ENCODE data around the gene PIGU. TPM values are rescaled to one million over a fixed set of nuclear protein-coding genes. Genes with fewer than 3 reads are reported as not detected.

PIGU gene
- total RNA-seq, 1 experiment from 2014 or later: 25.0 TPM

DNA sequence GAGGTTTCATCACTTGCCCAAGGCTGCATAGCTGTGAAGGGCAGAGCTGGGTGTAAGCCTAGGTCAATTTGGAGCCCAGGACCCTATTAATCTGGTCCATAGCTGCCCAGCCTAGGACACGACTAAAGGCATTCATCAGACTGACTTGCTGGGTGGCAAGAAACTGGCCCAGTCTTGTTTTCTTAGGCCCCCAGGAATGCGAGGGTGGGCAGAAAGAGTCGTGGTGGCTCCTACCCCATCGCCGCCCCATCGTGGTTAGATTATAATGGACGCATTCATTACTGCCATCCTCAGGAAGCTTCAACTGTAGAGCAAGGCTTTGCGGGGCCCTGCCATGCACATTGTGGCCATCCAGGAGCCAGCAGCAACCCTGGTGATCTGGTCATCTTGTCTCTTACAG lies 144.6 kb downstream of the PIGU start:
- H2AFZ ChIP-seq: no peak overlapping the region
- DNase-seq: no peak
- no peaks in the 10 kb centered on the region for H3K9me2 ChIP-seq (ENCODE audit: insufficient read depth)
- no TSS peak for BruUV-seq (replicated peaks)
- POLR2A ChIA-PET (ENCODE audit: unreplicated experiment): no interaction called here
- no peaks in the 10 kb centered on the region for H3K9me3 ChIP-seq (ENCODE audit: insufficient read depth, low read depth)
- peaks cover 1% of the 10 kb centered on the region; the same call in 1 of the 2 replicates for H3F3A ChIP-seq (ENCODE audit: insufficient read depth, low read depth)
- H3K4me1 ChIP-seq (replicated peaks; ENCODE audit: insufficient read depth): peaks cover 3% of the 10 kb centered on the region; the same call in 1 of the 2 replicates
- H3K27me3 ChIP-seq (ENCODE audit: insufficient read depth, low read depth): no peaks in the 10 kb centered on the region
- CTCF ChIA-PET: no interaction called here
- TF ChIP-seq, protein P1, sequence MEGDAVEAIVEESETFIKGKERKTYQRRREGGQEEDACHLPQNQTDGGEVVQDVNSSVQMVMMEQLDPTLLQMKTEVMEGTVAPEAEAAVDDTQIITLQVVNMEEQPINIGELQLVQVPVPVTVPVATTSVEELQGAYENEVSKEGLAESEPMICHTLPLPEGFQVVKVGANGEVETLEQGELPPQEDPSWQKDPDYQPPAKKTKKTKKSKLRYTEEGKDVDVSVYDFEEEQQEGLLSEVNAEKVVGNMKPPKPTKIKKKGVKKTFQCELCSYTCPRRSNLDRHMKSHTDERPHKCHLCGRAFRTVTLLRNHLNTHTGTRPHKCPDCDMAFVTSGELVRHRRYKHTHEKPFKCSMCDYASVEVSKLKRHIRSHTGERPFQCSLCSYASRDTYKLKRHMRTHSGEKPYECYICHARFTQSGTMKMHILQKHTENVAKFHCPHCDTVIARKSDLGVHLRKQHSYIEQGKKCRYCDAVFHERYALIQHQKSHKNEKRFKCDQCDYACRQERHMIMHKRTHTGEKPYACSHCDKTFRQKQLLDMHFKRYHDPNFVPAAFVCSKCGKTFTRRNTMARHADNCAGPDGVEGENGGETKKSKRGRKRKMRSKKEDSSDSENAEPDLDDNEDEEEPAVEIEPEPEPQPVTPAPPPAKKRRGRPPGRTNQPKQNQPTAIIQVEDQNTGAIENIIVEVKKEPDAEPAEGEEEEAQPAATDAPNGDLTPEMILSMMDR (conservative IDR thresholded peaks at IDR 0.05): no peak
- TF ChIP-seq EZH2 (IDR thresholded peaks at IDR 0.05; ENCODE audit: low read depth): no peak
- no peak overlapping the region for H3K4me2 ChIP-seq
- H4K20me1 ChIP-seq (ENCODE audit: insufficient read depth): no peaks in the 10 kb centered on the region
- 0 out of 2 replicates have a peak, but pooled peaks cover 4% of the 10 kb centered on the region for H3K79me2 ChIP-seq (ENCODE audit: low read depth)
- H3K4me3 ChIP-seq: no peak overlapping the region
- H3K27ac ChIP-seq: no peak overlapping the region
- peaks cover 36% of the 10 kb centered on the region for H3K36me3 ChIP-seq (ENCODE audit: low read depth)
- intact Hi-C loops (cut with micrococcal nuclease; ENCODE audit: unreplicated experiment): no loop called here

DNA sequence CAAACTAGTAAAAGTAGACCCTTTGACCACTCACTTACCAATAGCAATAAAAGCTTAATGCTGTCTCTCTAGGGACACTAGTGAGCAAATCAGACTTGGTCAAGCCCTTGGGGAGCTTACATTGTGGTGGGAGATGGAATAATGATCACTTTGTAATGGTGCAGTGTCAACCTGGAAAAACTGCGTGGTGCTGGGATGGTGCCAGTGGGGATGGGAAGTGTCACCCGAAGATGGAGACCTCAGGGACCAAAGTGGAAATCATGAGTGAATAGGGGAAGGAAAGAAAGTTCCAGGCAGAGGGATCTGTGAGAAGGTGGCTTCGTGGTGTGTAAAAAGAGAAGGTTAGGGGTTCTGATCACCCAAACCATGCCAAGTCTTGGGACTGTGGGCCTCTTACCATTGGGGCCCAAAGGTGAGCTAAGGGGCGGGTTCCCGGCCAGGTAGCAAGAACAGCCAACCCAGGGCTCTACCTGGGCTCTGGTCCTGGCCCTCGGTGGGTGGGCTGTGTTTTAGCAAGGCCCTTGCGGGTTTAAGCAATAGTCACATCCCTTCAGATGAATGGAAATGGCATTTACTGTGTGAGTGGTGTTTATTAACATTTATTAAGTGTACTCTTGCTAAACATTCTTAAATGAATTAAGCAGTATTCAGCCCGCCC lies 145.2 kb downstream of the PIGU start:
- no peaks in the 10 kb centered on the region for H3K9me2 ChIP-seq (ENCODE audit: insufficient read depth)
- peaks cover 9% of the 10 kb centered on the region for H3K4me1 ChIP-seq (replicated peaks; ENCODE audit: insufficient read depth)
- no TSS peak for BruUV-seq (replicated peaks)
- H3K9me3 ChIP-seq (ENCODE audit: insufficient read depth, low read depth): no peaks in the 10 kb centered on the region
- no peak overlapping the region for H3K27ac ChIP-seq
- no peak overlapping the region for H3K4me2 ChIP-seq
- ChIA-PET POLR2A (ENCODE audit: unreplicated experiment) (no interaction called here), CTCF (interaction anchor here (0.6 kb wide), 1 partner anchor 49 kb away, joined by 3 read pairs; no protein-coding TSS in a partner anchor)
- H3K36me3 ChIP-seq (ENCODE audit: low read depth): peaks cover 39% of the 10 kb centered on the region
- H4K20me1 ChIP-seq (ENCODE audit: insufficient read depth): no peaks in the 10 kb centered on the region
- intact Hi-C loops (cut with micrococcal nuclease; ENCODE audit: unreplicated experiment): no loop called here
- no peak overlapping the region for H2AFZ ChIP-seq
- no peak overlapping the region for H3K4me3 ChIP-seq
- TF ChIP-seq, protein P1 (conservative IDR thresholded peaks at IDR 0.05): no peak
- no peak for TF ChIP-seq EZH2 (IDR thresholded peaks at IDR 0.05; ENCODE audit: low read depth)
- 0 out of 2 replicates have a peak, but pooled peaks cover 5% of the 10 kb centered on the region for H3K79me2 ChIP-seq (ENCODE audit: low read depth)
- H3F3A ChIP-seq (ENCODE audit: insufficient read depth, low read depth): peaks cover 7% of the 10 kb centered on the region; the same call in 1 of the 2 replicates
- DNase-seq: no peak
- no peaks in the 10 kb centered on the region for H3K27me3 ChIP-seq (ENCODE audit: insufficient read depth, low read depth)

DNA sequence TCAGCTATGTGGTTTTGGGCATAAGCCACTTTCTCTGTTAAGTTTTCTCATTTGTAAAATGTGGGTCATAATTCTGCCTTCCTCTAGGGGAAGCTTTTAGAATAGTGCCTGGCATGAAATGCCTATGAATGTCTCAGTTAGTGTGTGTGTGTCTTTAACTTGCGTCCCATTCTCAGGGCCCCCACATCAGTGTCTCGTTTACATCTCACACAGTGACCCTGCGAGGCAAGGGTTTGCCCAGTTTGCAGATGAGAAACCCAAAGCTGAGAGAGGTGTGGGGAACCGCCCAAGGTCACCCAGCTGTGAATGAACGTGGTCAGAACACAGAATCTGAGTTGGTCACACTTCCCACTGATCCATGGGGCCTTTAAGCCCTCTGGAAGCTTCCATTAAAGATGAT lies 146.6 kb downstream of the PIGU start:
- Histone ChIP-seq H3K36me3 (ENCODE audit: low read depth) (peaks cover 30% of the 10 kb centered on the region), H2AFZ (no peak overlapping the region), H3K4me3 (no peak overlapping the region), H4K20me1 (ENCODE audit: insufficient read depth) (no peaks in the 10 kb centered on the region), H3K9me3 (ENCODE audit: insufficient read depth, low read depth) (no peaks in the 10 kb centered on the region), H3K27ac (no peak overlapping the region), H3F3A (ENCODE audit: insufficient read depth, low read depth) (peaks cover 18% of the 10 kb centered on the region), H3K9me2 (ENCODE audit: insufficient read depth) (no peaks in the 10 kb centered on the region), H3K4me2 (no peak overlapping the region), H3K79me2 (ENCODE audit: low read depth) (0 out of 2 replicates have a peak, but pooled peaks cover 5% of the 10 kb centered on the region), H3K4me1 (replicated peaks; ENCODE audit: insufficient read depth) (peaks cover 21% of the 10 kb centered on the region), H3K27me3 (ENCODE audit: insufficient read depth, low read depth) (no peaks in the 10 kb centered on the region)
- intact Hi-C loops (cut with micrococcal nuclease; ENCODE audit: unreplicated experiment): no loop called here
- no TSS peak for BruUV-seq (replicated peaks)
- no peak for DNase-seq
- POLR2A ChIA-PET (ENCODE audit: unreplicated experiment): no interaction called here
- TF ChIP-seq, protein P1 (conservative IDR thresholded peaks at IDR 0.05): no peak
- no peak for TF ChIP-seq EZH2 (IDR thresholded peaks at IDR 0.05; ENCODE audit: low read depth)
- CTCF ChIA-PET: interaction anchor here (0.6 kb wide), 1 partner anchor 69 kb away, joined by 4 read pairs; no protein-coding TSS in a partner anchor
